Parathyroid adenoma (tissue), 2 donors: ENCODE data around the gene PRADC1.

ENCODE experiments used
- H2AFZ ChIP-seq: fragments of 300-600 bp; sonication (generic); one replicate; pipeline ENCODE4 v1.7.0; 2017; ENCODE audit warnings: antibody characterized with exemption, mild to moderate bottlenecking
- H3K27ac ChIP-seq: fragments of 300-600 bp; sonication (generic); one replicate; pipeline ENCODE4 v1.7.0; 2017
- H3K27me3 ChIP-seq: fragments of 300-600 bp; sonication (generic); one replicate; pipeline ENCODE4 v1.7.0; 2017; ENCODE audit warnings: low read length; ENCODE audit not compliant: control insufficient read depth, insufficient read depth
- H3K36me3 ChIP-seq: fragments of 300-600 bp; sonication (generic); one replicate; pipeline ENCODE4 v1.7.0; 2017; ENCODE audit warnings: low read length; ENCODE audit not compliant: control insufficient read depth, insufficient read depth
- H3K4me1 ChIP-seq: fragments of 300-600 bp; sonication (generic); one replicate; pipeline ENCODE4 v1.7.0; 2017; ENCODE audit warnings: control low read depth
- H3K4me2 ChIP-seq: fragments of 300-600 bp; sonication (generic); one replicate; pipeline ENCODE4 v1.7.0; 2017; ENCODE audit warnings: low read length
- H3K4me3 ChIP-seq: fragments of 300-600 bp; sonication (generic); one replicate; pipeline ENCODE4 v1.7.0; 2017; ENCODE audit warnings: low read depth, low read length
- H3K79me2 ChIP-seq: fragments of 300-600 bp; sonication (generic); one replicate; pipeline ENCODE4 v1.7.0; 2017; ENCODE audit warnings: control low read depth
- H3K9ac ChIP-seq: fragments of 300-600 bp; sonication (generic); one replicate; pipeline ENCODE4 v1.7.0; 2017; ENCODE audit warnings: mild to moderate bottlenecking
- H3K9me3 ChIP-seq: fragments of 300-600 bp; sonication (generic); one replicate; pipeline ENCODE4 v1.7.0; 2017; ENCODE audit warnings: low read length; ENCODE audit not compliant: control insufficient read depth
- CTCF ChIP-seq: fragments of 300-600 bp; sonication (generic); IDR thresholded peaks from one replicate; pipeline ENCODE4 v1.7.0; 2017; ENCODE audit warnings: antibody characterized with exemption, mild to moderate bottlenecking
- donor health status: primary hyperparathyroidism.

Gene PRADC1

GRCh38 chr2:73269686-73270465 lies 36.8 kb upstream of the PRADC1 start:
- TF ChIP-seq CTCF, result no peak
- no peaks in the 10 kb centered on the region for H3K9me3 ChIP-seq
- peak overlapping the region; percentile 83 for H2AFZ ChIP-seq
- no peaks in the 10 kb centered on the region for H3K4me1 ChIP-seq
- peak overlapping the region; percentile 8 for H3K27ac ChIP-seq
- no peaks in the 10 kb centered on the region for H3K36me3 ChIP-seq
- peak overlapping the region; percentile 70 for H3K4me2 ChIP-seq
- H3K9ac ChIP-seq, result no peak overlapping the region
- H3K27me3 ChIP-seq, result no peaks in the 10 kb centered on the region
- peaks cover 4% of the 10 kb centered on the region for H3K79me2 ChIP-seq
- peak overlapping the region; percentile 15 for H3K4me3 ChIP-seq

GRCh38 chr2:73268830-73269685 lies 36.0 kb upstream of the PRADC1 start:
- H3K36me3 ChIP-seq, result no peaks in the 10 kb centered on the region
- H3K4me3 ChIP-seq, result peak overlapping the region; percentile 49
- H3K27ac ChIP-seq, result peak overlapping the region; percentile 74
- H3K4me1 ChIP-seq, result no peaks in the 10 kb centered on the region
- peak overlapping the region; percentile 51 for H3K9ac ChIP-seq
- no peaks in the 10 kb centered on the region for H3K27me3 ChIP-seq
- peak overlapping the region; percentile 70 for H3K4me2 ChIP-seq
- TF ChIP-seq CTCF, result peak; percentile 40
- peak overlapping the region; percentile 95 for H2AFZ ChIP-seq
- peaks cover 4% of the 10 kb centered on the region for H3K79me2 ChIP-seq
- no peaks in the 10 kb centered on the region for H3K9me3 ChIP-seq

GRCh38 chr2:73268366-73268829 lies 35.4 kb upstream of the PRADC1 start:
- Histone ChIP-seq H3K9ac (no peak overlapping the region), H3K9me3 (no peaks in the 10 kb centered on the region), H3K4me2 (peak overlapping the region; percentile 52), H3K79me2 (peaks cover 4% of the 10 kb centered on the region), H2AFZ (peak overlapping the region; percentile 95), H3K4me3 (peak overlapping the region; percentile 49), H3K36me3 (no peaks in the 10 kb centered on the region), H3K27ac (peak overlapping the region; percentile 74), H3K4me1 (no peaks in the 10 kb centered on the region), H3K27me3 (no peaks in the 10 kb centered on the region)
- no peak for TF ChIP-seq CTCF

- peaks cover 4% of the 10 kb centered on the region for H3K79me2 ChIP-seq
- H3K9ac ChIP-seq, result no peak overlapping the region
- no peak overlapping the region for H3K27ac ChIP-seq
- no peaks in the 10 kb centered on the region for H3K4me1 ChIP-seq
- H3K4me2 ChIP-seq, result no peak overlapping the region
- no peaks in the 10 kb centered on the region for H3K27me3 ChIP-seq
- no peaks in the 10 kb centered on the region for H3K9me3 ChIP-seq
- no peak overlapping the region for H2AFZ ChIP-seq
- H3K36me3 ChIP-seq, result no peaks in the 10 kb centered on the region
- no peak overlapping the region for H3K4me3 ChIP-seq
- TF ChIP-seq CTCF, result no peak
These were observed 34.0 kb upstream of the PRADC1 start for GRCh38 chr2:73267008-73267407.
